Parathyroid adenoma (tissue), 2 donors: ENCODE results near the gene CREB3.

Experiments used
- H2AFZ ChIP-seq: fragments of 300-600 bp; sonication (generic); one replicate; pipeline ENCODE4 v1.7.0; 2017; ENCODE audit warnings: antibody characterized with exemption, mild to moderate bottlenecking
- H3K27ac ChIP-seq: fragments of 300-600 bp; sonication (generic); one replicate; pipeline ENCODE4 v1.7.0; 2017
- H3K27me3 ChIP-seq: fragments of 300-600 bp; sonication (generic); one replicate; pipeline ENCODE4 v1.7.0; 2017; ENCODE audit warnings: low read length; ENCODE audit not compliant: control insufficient read depth, insufficient read depth
- H3K36me3 ChIP-seq: fragments of 300-600 bp; sonication (generic); one replicate; pipeline ENCODE4 v1.7.0; 2017; ENCODE audit warnings: low read length; ENCODE audit not compliant: control insufficient read depth, insufficient read depth
- H3K4me1 ChIP-seq: fragments of 300-600 bp; sonication (generic); one replicate; pipeline ENCODE4 v1.7.0; 2017; ENCODE audit warnings: control low read depth
- H3K4me2 ChIP-seq: fragments of 300-600 bp; sonication (generic); one replicate; pipeline ENCODE4 v1.7.0; 2017; ENCODE audit warnings: low read length
- H3K4me3 ChIP-seq: fragments of 300-600 bp; sonication (generic); one replicate; pipeline ENCODE4 v1.7.0; 2017; ENCODE audit warnings: low read depth, low read length
- H3K79me2 ChIP-seq: fragments of 300-600 bp; sonication (generic); one replicate; pipeline ENCODE4 v1.7.0; 2017; ENCODE audit warnings: control low read depth
- H3K9ac ChIP-seq: fragments of 300-600 bp; sonication (generic); one replicate; pipeline ENCODE4 v1.7.0; 2017; ENCODE audit warnings: mild to moderate bottlenecking
- H3K9me3 ChIP-seq: fragments of 300-600 bp; sonication (generic); one replicate; pipeline ENCODE4 v1.7.0; 2017; ENCODE audit warnings: low read length; ENCODE audit not compliant: control insufficient read depth
- CTCF ChIP-seq: fragments of 300-600 bp; sonication (generic); IDR thresholded peaks from one replicate; pipeline ENCODE4 v1.7.0; 2017; ENCODE audit warnings: antibody characterized with exemption, mild to moderate bottlenecking
- donor health status: primary hyperparathyroidism.

Gene CREB3

DNA sequence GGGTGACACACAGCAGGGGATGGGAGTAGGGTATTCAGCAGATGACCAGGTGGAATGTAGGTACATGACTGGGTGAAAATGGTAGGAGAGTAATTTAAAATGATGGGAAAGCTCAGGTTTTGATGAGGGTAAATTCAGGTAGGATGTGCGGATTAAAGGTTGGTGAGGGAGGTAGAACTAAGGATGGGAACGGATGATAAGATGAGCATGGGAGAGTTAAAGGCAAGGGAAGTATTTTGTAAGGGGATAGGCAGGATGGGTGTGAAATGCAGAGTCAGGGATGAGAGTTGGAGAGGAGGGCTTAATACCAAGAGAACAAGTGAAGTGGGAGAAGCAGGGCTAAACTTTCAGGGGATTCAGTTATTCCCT, 2.0 kb upstream of the CREB3 start:
- Histone ChIP-seq H3K9me3 (no peaks in the 10 kb centered on the region), H3K4me3 (peak overlapping the region; percentile 87), H3K4me2 (peak overlapping the region; percentile 92), H3K9ac (no peak overlapping the region), H2AFZ (no peak overlapping the region), H3K79me2 (peaks cover 12% of the 10 kb centered on the region), H3K4me1 (peaks cover 17% of the 10 kb centered on the region), H3K27me3 (no peaks in the 10 kb centered on the region), H3K27ac (peak overlapping the region; percentile 82), H3K36me3 (no peaks in the 10 kb centered on the region)
- TF ChIP-seq CTCF: no peak

GRCh38 chr9:35731415-35732184, 866 bp upstream of the CREB3 start:
- peak overlapping the region; percentile 87 for H3K4me3 ChIP-seq
- no peak for TF ChIP-seq CTCF
- H3K4me2 ChIP-seq: peak overlapping the region; percentile 92
- H3K4me1 ChIP-seq: peaks cover 17% of the 10 kb centered on the region
- H2AFZ ChIP-seq: peak overlapping the region; percentile 79
- H3K9ac ChIP-seq: peak overlapping the region; percentile 67
- H3K79me2 ChIP-seq: peaks cover 12% of the 10 kb centered on the region
- H3K9me3 ChIP-seq: no peaks in the 10 kb centered on the region
- H3K36me3 ChIP-seq: no peaks in the 10 kb centered on the region
- peak overlapping the region; percentile 82 for H3K27ac ChIP-seq
- H3K27me3 ChIP-seq: no peaks in the 10 kb centered on the region

- no peak for TF ChIP-seq CTCF
- Histone ChIP-seq H3K36me3 (no peaks in the 10 kb centered on the region), H3K4me1 (peaks cover 13% of the 10 kb centered on the region), H3K79me2 (peaks cover 12% of the 10 kb centered on the region), H3K27ac (peak overlapping the region; percentile 82), H3K27me3 (no peaks in the 10 kb centered on the region), H2AFZ (peak overlapping the region; percentile 79), H3K4me3 (peak overlapping the region; percentile 87), H3K9ac (peak overlapping the region; percentile 76), H3K4me2 (peak overlapping the region; percentile 92), H3K9me3 (no peaks in the 10 kb centered on the region)
Measured at GRCh38 chr9:35732800-35733541, 505 bp downstream of the CREB3 start.

DNA sequence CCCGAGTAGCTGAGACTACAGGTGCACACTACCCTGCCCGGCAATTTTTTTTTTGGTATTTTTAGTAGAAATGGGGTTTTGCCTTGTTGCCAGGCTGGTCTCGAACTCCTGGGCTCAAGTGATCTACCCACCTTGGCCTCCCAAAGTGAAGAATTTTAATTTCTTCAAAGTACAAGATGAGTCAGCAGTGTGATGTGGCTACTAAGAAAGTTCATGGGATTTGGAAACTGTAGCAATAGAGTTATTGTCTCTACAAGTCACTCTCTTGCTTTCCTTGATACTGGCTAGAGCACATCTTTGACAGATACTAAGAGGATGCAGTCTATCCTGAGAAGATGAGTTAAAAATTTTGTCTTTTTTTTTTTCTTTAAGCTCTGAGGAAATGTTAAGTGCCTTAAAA, 1.6 kb downstream of the CREB3 start:
- Histone ChIP-seq H3K27ac (no peak overlapping the region), H3K4me2 (no peak overlapping the region), H3K4me1 (peaks cover 7% of the 10 kb centered on the region), H3K36me3 (no peaks in the 10 kb centered on the region), H2AFZ (no peak overlapping the region), H3K9me3 (no peaks in the 10 kb centered on the region), H3K27me3 (no peaks in the 10 kb centered on the region), H3K4me3 (no peak overlapping the region), H3K9ac (no peak overlapping the region), H3K79me2 (peaks cover 7% of the 10 kb centered on the region)
- no peak for TF ChIP-seq CTCF
